Measurements from ENCODE around the gene PAPPA2. TPM values are rescaled to one million over a fixed set of nuclear protein-coding genes. Genes with fewer than 3 reads are reported as not detected.

The PAPPA2 gene
- total and polyA plus RNA-seq, 10 of the 15 experiments (the other 5 are each of a cell fraction or from before 2014, with no cell fraction given): under 0.01 to 0.06 (median 0.03) TPM; not detected in 7

GRCh38 chr1:176809292-176809691, 346.3 kb downstream of the PAPPA2 start:
- H3K4me1 ChIP-seq (ENCODE audit: control insufficient read depth, insufficient read depth, low read length): no peaks in the 10 kb centered on the region
- RAD21 ChIA-PET (ENCODE audit: unreplicated experiment): no interaction called here
- TF ChIP-seq MEF2A (IDR thresholded peaks at IDR 0.05; ENCODE audit: insufficient read depth, low read depth, low read length) (no peak), WRNIP1 (IDR thresholded peaks at IDR 0.05; ENCODE audit: borderline replicate concordance, low read depth, low read length) (no peak), NFYA (IDR thresholded peaks at IDR 0.05; ENCODE audit: borderline replicate concordance, low read depth, low read length) (no peak), BCL11A (IDR thresholded peaks at IDR 0.05; ENCODE audit: low read depth, low read length) (no peak), IKZF1 (conservative IDR thresholded peaks at IDR 0.05) (no peak), CBX3 (IDR thresholded peaks at IDR 0.05; ENCODE audit: borderline replicate concordance, low read depth) (no peak), SREBF1 (IDR thresholded peaks at IDR 0.05; ENCODE audit: low read length) (no peak), ZNF24 (IDR thresholded peaks at IDR 0.05) (no peak), CBFB (IDR thresholded peaks at IDR 0.05; ENCODE audit: low read depth) (no peak), ZNF217 (IDR thresholded peaks at IDR 0.05) (no peak), STAT3 (IDR thresholded peaks at IDR 0.05; ENCODE audit: low read depth, low read length) (no peak), MLLT1 (IDR thresholded peaks at IDR 0.05) (no peak)
- H3K9me3 ChIP-seq (replicated peaks; ENCODE audit: control insufficient read depth, insufficient read depth, low read length): no peaks in the 10 kb centered on the region
- no peaks in the 10 kb centered on the region for H4K20me1 ChIP-seq (ENCODE audit: control insufficient read depth, insufficient read depth)
- CTCF ChIA-PET: no interaction called here
- DNase-seq (ENCODE audit: low read depth, low spot score): no peak
- H2AFZ ChIP-seq (ENCODE audit: control insufficient read depth, low read depth, low read length): no peak overlapping the region
- no peak for FAIRE-seq
- no peak overlapping the region for H3K27ac ChIP-seq (ENCODE audit: control insufficient read depth, insufficient read depth)
- no peak overlapping the region for H3K4me3 ChIP-seq
- H3K79me2 ChIP-seq (ENCODE audit: control insufficient read depth, insufficient read depth, low read length): no peaks in the 10 kb centered on the region
- WGBS (ENCODE audit: insufficient coverage, insufficient replicate concordance, low lambda C conversion rate, missing lambda C conversion rate): 33% methylated on average over 2 of the region's 2 CpGs
- ATAC-seq: no peak
- no TSS peak for BruUV-seq (replicated peaks)
- SMC1A ChIA-PET (ENCODE audit: uncharacterized antibody, unreplicated experiment): interaction anchor here (0.7 kb wide), 1 partner anchor 1012 kb away, joined by 3 read pairs; no protein-coding TSS in a partner anchor
- in situ Hi-C loops (cut with MboI) (no loop called here), intact Hi-C loops (cut with micrococcal nuclease; ENCODE audit: unreplicated experiment) (no loop called here)
- H3K9ac ChIP-seq (ENCODE audit: control insufficient read depth, insufficient read depth, low read length): no peak overlapping the region
- H3K36me3 ChIP-seq (ENCODE audit: control insufficient read depth in 2 of 2, insufficient read depth in 2 of 2, low read length in 1 of 2): no peaks in the 10 kb centered on the region
- no peaks in the 10 kb centered on the region for H3K27me3 ChIP-seq (replicated peaks in 1 of 2; ENCODE audit: control insufficient read depth in 2 of 2, insufficient read depth in 2 of 2, low read length in 1 of 2)
- H3K4me2 ChIP-seq (ENCODE audit: control insufficient read depth, insufficient read depth): no peak overlapping the region
- POLR2A ChIA-PET: no interaction called here
